K562 (cell line): ENCODE results near the gene LGR6. TPM values are rescaled to one million over a fixed set of nuclear protein-coding genes. Genes with fewer than 3 reads are reported as not detected.

Experiments used
- MAFF ChIP-seq: IDR thresholded peaks from 2 replicates; pipeline ENCODE4 v1.6.1; 2012; ENCODE audit warnings: low read length, improper control_type of control experiment
- MYNN ChIP-seq, 2 experiments: sonication (generic); formaldehyde crosslinking in 1 of 2; IDR thresholded peaks; 2 replicates each; pipeline versions ENCODE4 v1.5.0 to v1.6.1; 2016 to 2020; ENCODE audit warnings: antibody characterized with exemption in 1 of 2, missing genetic modification reagents in 1 of 2
- PTBP1 ChIP-seq: fragments of 200-400 bp; formaldehyde crosslinking; IDR thresholded peaks from 2 replicates; pipeline ENCODE4 v1.6.1; 2017; ENCODE audit warnings: low read depth, low read length
- XRCC4 ChIP-seq: IDR thresholded peaks from one replicate; pipeline ENCODE4 v1.6.1; 2011; ENCODE audit not compliant: insufficient read depth, insufficient read length; ENCODE audit errors: extremely low read depth
- ZBTB7A ChIP-seq: IDR thresholded peaks from 2 replicates; pipeline ENCODE4 v1.6.1; 2011; ENCODE audit warnings: low read depth, mild to moderate bottlenecking, low read length, moderate library complexity, borderline replicate concordance; ENCODE audit not compliant: control insufficient read depth
- ZNF133 ChIP-seq: fragments of 250-450 bp; sonication (Bioruptor Pico); IDR thresholded peaks from 2 replicates; pipeline ENCODE4 v1.4.0; 2020; ENCODE audit warnings: mild to moderate bottlenecking
- ZNF318 ChIP-seq, 2 experiments: fragments of 450-650 bp; IDR thresholded peaks; 2 replicates each; pipeline ENCODE4 v1.6.1; 2016; ENCODE audit warnings: mild to moderate bottlenecking in 2 of 2, borderline replicate concordance in 1 of 2, low read depth in 1 of 2, moderate library complexity in 1 of 2
- ZNF347 ChIP-seq: fragments of 450-650 bp; formaldehyde crosslinking; IDR thresholded peaks from 2 replicates; pipeline ENCODE4 v1.4.0; 2020; ENCODE audit warnings: low read depth, mild to moderate bottlenecking, moderate library complexity
- polyA plus RNA-seq, 8 experiments: library from polyadenylated mRNA; depleted of rRNA in 4 of 8; stranded (reverse) in 5 of 8; unstranded in 3 of 8; fragments of >200 nt; fragmentation: Nextera tagmentation in 2 of 8; fragmentation: Illumina TruSeq in 1 of 8; extraction: Ambion mirVana in 2 of 8; extraction: Trizol in 1 of 8; gene quantifications; 2 replicates each; pipeline versions ENCODE4 v1.2.1 to v1.2.3, GENCODE V29; 2011 to 2014; ENCODE audit warnings: inconsistent platforms in 1 of 8, missing spikeins in 1 of 8
- total RNA-seq, 7 experiments: library from RNA; depleted of rRNA in 6 of 7; stranded (reverse); fragments of >200 nt in 6 of 7; fragmentation: Illumina TruSeq in 2 of 7; extraction: Trizol in 2 of 7; gene quantifications; 2 replicates each; pipeline versions ENCODE4 v1.2.1 to v1.2.3, GENCODE V29; 2011 to 2021; ENCODE audit warnings: low replicate concordance in 1 of 7
- TF ChIP-seq, protein P1 (sequence below), 2 experiments: fragments of 450-650 bp; formaldehyde crosslinking in 1 of 2; IDR thresholded peaks; 2 replicates each; pipeline versions ENCODE4 v1.4.0 to v1.6.1; 2014 to 2020; ENCODE audit warnings: mild to moderate bottlenecking in 2 of 2, borderline replicate concordance in 1 of 2, low read depth in 1 of 2

LGR6 gene
- total and polyA plus RNA-seq, 9 of the 15 experiments (the other 6 are each of a cell fraction or from before 2014, with no cell fraction given): 0.01 to 0.54 (median 0.17) TPM; not detected in 1

GRCh38 chr1:202189001-202189790 lies 4.4 kb upstream of the LGR6 start (continued):
- TF ChIP-seq ZNF318 (IDR thresholded peaks at IDR 0.05; ENCODE audit: borderline replicate concordance in 1 of 2, low read depth in 1 of 2) (no peak), ZNF133 (CRISPR knock-in tag) (no peak), PTBP1 (no peak), ZBTB7A (peak; percentile 59; the same call in 1 of the 2 replicates), ZNF347 (no peak), XRCC4 (no peak), MYNN (IDR thresholded peaks at IDR 0.05) (0 out of 2 replicates have a peak, but pooled peaks have one; percentile 18), MYNN (CRISPR knock-in tag; IDR thresholded peaks at IDR 0.05) (no peak), MAFF (no peak)
- TF ChIP-seq, protein P1, sequence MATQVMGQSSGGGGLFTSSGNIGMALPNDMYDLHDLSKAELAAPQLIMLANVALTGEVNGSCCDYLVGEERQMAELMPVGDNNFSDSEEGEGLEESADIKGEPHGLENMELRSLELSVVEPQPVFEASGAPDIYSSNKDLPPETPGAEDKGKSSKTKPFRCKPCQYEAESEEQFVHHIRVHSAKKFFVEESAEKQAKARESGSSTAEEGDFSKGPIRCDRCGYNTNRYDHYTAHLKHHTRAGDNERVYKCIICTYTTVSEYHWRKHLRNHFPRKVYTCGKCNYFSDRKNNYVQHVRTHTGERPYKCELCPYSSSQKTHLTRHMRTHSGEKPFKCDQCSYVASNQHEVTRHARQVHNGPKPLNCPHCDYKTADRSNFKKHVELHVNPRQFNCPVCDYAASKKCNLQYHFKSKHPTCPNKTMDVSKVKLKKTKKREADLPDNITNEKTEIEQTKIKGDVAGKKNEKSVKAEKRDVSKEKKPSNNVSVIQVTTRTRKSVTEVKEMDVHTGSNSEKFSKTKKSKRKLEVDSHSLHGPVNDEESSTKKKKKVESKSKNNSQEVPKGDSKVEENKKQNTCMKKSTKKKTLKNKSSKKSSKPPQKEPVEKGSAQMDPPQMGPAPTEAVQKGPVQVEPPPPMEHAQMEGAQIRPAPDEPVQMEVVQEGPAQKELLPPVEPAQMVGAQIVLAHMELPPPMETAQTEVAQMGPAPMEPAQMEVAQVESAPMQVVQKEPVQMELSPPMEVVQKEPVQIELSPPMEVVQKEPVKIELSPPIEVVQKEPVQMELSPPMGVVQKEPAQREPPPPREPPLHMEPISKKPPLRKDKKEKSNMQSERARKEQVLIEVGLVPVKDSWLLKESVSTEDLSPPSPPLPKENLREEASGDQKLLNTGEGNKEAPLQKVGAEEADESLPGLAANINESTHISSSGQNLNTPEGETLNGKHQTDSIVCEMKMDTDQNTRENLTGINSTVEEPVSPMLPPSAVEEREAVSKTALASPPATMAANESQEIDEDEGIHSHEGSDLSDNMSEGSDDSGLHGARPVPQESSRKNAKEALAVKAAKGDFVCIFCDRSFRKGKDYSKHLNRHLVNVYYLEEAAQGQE (IDR thresholded peaks at IDR 0.05; ENCODE audit: borderline replicate concordance): peak; percentile 22; the same call in 1 of the 2 replicates
- TF ChIP-seq, protein P1 (CRISPR knock-in tag; IDR thresholded peaks at IDR 0.05; ENCODE audit: low read depth): no peak
